HUES6 (cell line): ENCODE measurements around the gene AK1.
"Not testable (repeated sequence)": the region's sequence is repeated elsewhere in the genome, so short reads cannot be mapped to it uniquely, and the experiment has no call there.

ENCODE experiments used
- H3K27ac ChIP-seq: 2 replicates; pipeline ENCODE4 v1.7.0; 2013; ENCODE audit warnings: low read depth, mild to moderate bottlenecking, low read length, inconsistent platforms
- H3K27me3 ChIP-seq: 2 replicates; pipeline ENCODE4 v1.6.1; 2013; ENCODE audit warnings: low read length; ENCODE audit not compliant: control insufficient read depth, insufficient read depth
- H3K36me3 ChIP-seq: 2 replicates; pipeline ENCODE4 v1.6.1; 2013; ENCODE audit warnings: low read length; ENCODE audit not compliant: control insufficient read depth, insufficient read depth
- H3K4me1 ChIP-seq: 2 replicates; pipeline ENCODE4 v1.6.1; 2013; ENCODE audit warnings: low read length; ENCODE audit not compliant: control insufficient read depth, insufficient read depth
- H3K4me3 ChIP-seq: 2 replicates; pipeline ENCODE4 v1.5.1; 2013; ENCODE audit warnings: low read depth, low read length
- H3K9ac ChIP-seq: one replicate; pipeline ENCODE4 v1.6.1; 2013; ENCODE audit warnings: mild to moderate bottlenecking, low read length
- H3K9me3 ChIP-seq: 2 replicates; pipeline ENCODE4 v1.6.1; 2013; ENCODE audit warnings: low read depth, low read length; ENCODE audit not compliant: control insufficient read depth, insufficient read depth

Gene AK1

GRCh38 chr9:127895811-127896210 lies 18.3 kb upstream of the AK1 start:
- Histone ChIP-seq H3K36me3 (peaks cover 51% of the 10 kb centered on the region), H3K9ac (peak overlapping the region; percentile 7), H3K4me1 (peaks cover 24% of the 10 kb centered on the region), H3K27ac (no peak overlapping the region), H3K9me3 (peaks cover 8% of the 10 kb centered on the region; the same call in 1 of the 2 replicates), H3K27me3 (peaks cover 4% of the 10 kb centered on the region; the same call in 1 of the 2 replicates), H3K4me3 (no peak overlapping the region)

- Histone ChIP-seq H3K9ac (no peak overlapping the region), H3K4me3 (no peak overlapping the region), H3K36me3 (peaks cover 65% of the 10 kb centered on the region), H3K27ac (no peak overlapping the region), H3K4me1 (peaks cover 16% of the 10 kb centered on the region), H3K27me3 (no peaks in the 10 kb centered on the region), H3K9me3 (peaks cover 8% of the 10 kb centered on the region; the same call in 1 of the 2 replicates)
These were observed 15.9 kb upstream of the AK1 start for GRCh38 chr9:127893392-127893791.

- Histone ChIP-seq H3K9me3 (peaks cover 8% of the 10 kb centered on the region; the same call in 1 of the 2 replicates), H3K27me3 (no peaks in the 10 kb centered on the region), H3K9ac (no peak overlapping the region), H3K27ac (no peak overlapping the region), H3K36me3 (peaks cover 67% of the 10 kb centered on the region), H3K4me1 (peaks cover 16% of the 10 kb centered on the region), H3K4me3 (no peak overlapping the region)
These were observed 15.4 kb upstream of the AK1 start for GRCh38 chr9:127892831-127893230.

GRCh38 chr9:127890053-127890452 lies 12.6 kb upstream of the AK1 start:
- Histone ChIP-seq H3K36me3 (peaks cover 70% of the 10 kb centered on the region), H3K4me3 (no peak overlapping the region), H3K9me3 (peaks cover 8% of the 10 kb centered on the region; the same call in 1 of the 2 replicates), H3K27ac (no peak overlapping the region), H3K4me1 (peaks cover 2% of the 10 kb centered on the region; the same call in 1 of the 2 replicates), H3K27me3 (no peaks in the 10 kb centered on the region), H3K9ac (no peak overlapping the region)

GRCh38 chr9:127887792-127888191 lies 10.3 kb upstream of the AK1 start:
- no peaks in the 10 kb centered on the region for H3K27me3 ChIP-seq
- no peaks in the 10 kb centered on the region for H3K9me3 ChIP-seq
- H3K36me3 ChIP-seq, result peaks cover 47% of the 10 kb centered on the region
- no peak overlapping the region for H3K27ac ChIP-seq
- H3K9ac ChIP-seq, result no peak overlapping the region
- no peak overlapping the region for H3K4me3 ChIP-seq
- peaks cover 8% of the 10 kb centered on the region; the same call in 1 of the 2 replicates for H3K4me1 ChIP-seq

- peaks cover 13% of the 10 kb centered on the region; the same call in 1 of the 2 replicates for H3K4me1 ChIP-seq
- H3K36me3 ChIP-seq, result peaks cover 38% of the 10 kb centered on the region
- no peak overlapping the region for H3K9ac ChIP-seq
- no peaks in the 10 kb centered on the region for H3K27me3 ChIP-seq
- H3K27ac ChIP-seq, result no peak overlapping the region
- no peak overlapping the region for H3K4me3 ChIP-seq
- H3K9me3 ChIP-seq, result no peaks in the 10 kb centered on the region
These were observed 9.0 kb upstream of the AK1 start for GRCh38 chr9:127886401-127886972.

GRCh38 chr9:127885508-127886281 lies 8.2 kb upstream of the AK1 start:
- H3K9ac ChIP-seq, result no peak overlapping the region
- no peak overlapping the region for H3K27ac ChIP-seq
- no peak overlapping the region for H3K4me3 ChIP-seq
- peaks cover 13% of the 10 kb centered on the region; the same call in 1 of the 2 replicates for H3K4me1 ChIP-seq
- peaks cover 33% of the 10 kb centered on the region for H3K36me3 ChIP-seq
- H3K27me3 ChIP-seq, result no peaks in the 10 kb centered on the region
- H3K9me3 ChIP-seq, result no peaks in the 10 kb centered on the region

- no peaks in the 10 kb centered on the region for H3K27me3 ChIP-seq
- no peak overlapping the region for H3K27ac ChIP-seq
- H3K4me3 ChIP-seq, result no peak overlapping the region
- no peak overlapping the region for H3K9ac ChIP-seq
- peaks cover 27% of the 10 kb centered on the region for H3K36me3 ChIP-seq
- H3K9me3 ChIP-seq, result no peaks in the 10 kb centered on the region
- peaks cover 13% of the 10 kb centered on the region; the same call in 1 of the 2 replicates for H3K4me1 ChIP-seq
These were observed 7.6 kb upstream of the AK1 start for GRCh38 chr9:127884976-127885490.

- no peak overlapping the region for H3K4me3 ChIP-seq
- H3K9me3 ChIP-seq, result no peaks in the 10 kb centered on the region
- H3K27ac ChIP-seq, result no peak overlapping the region
- H3K9ac ChIP-seq, result no peak overlapping the region
- peaks cover 13% of the 10 kb centered on the region; the same call in 1 of the 2 replicates for H3K4me1 ChIP-seq
- peaks cover 25% of the 10 kb centered on the region for H3K36me3 ChIP-seq
- H3K27me3 ChIP-seq, result no peaks in the 10 kb centered on the region
These were observed 7.0 kb upstream of the AK1 start for GRCh38 chr9:127884427-127884911.

GRCh38 chr9:127883959-127884358 lies 6.5 kb upstream of the AK1 start:
- H3K9ac ChIP-seq, result no peak overlapping the region
- peaks cover 24% of the 10 kb centered on the region for H3K36me3 ChIP-seq
- H3K27ac ChIP-seq, result no peak overlapping the region
- H3K27me3 ChIP-seq, result no peaks in the 10 kb centered on the region
- H3K9me3 ChIP-seq, result no peaks in the 10 kb centered on the region
- peaks cover 13% of the 10 kb centered on the region; the same call in 1 of the 2 replicates for H3K4me1 ChIP-seq
- H3K4me3 ChIP-seq, result no peak overlapping the region

- H3K4me3 ChIP-seq, H3K9ac ChIP-seq, H3K9me3 ChIP-seq, H3K36me3 ChIP-seq, H3K27ac ChIP-seq, H3K27me3 ChIP-seq: not testable (repeated sequence)
- peaks cover 25% of the 10 kb centered on the region for H3K4me1 ChIP-seq
These were observed 4.2 kb upstream of the AK1 start for GRCh38 chr9:127881715-127882114.
